ENCODE data around the gene RAB34.

Gene RAB34

GRCh38 chr17:28675490-28675889 lies 42.2 kb downstream of the RAB34 start:
- in situ Hi-C loops (cut with MboI; ENCODE audit: low pct_unique_long_range_greater_than_20kb, low sequenced_read_pairs, unreplicated experiment): no loop called here
- no peak for TF ChIP-seq CTCF (IDR thresholded peaks at IDR 0.05; ENCODE audit: extremely low read depth, insufficient read depth, missing control alignments)

GRCh38 chr17:28669918-28670317 lies 47.8 kb downstream of the RAB34 start:
- TF ChIP-seq CTCF (IDR thresholded peaks at IDR 0.05; ENCODE audit: extremely low read depth, insufficient read depth, missing control alignments): no peak
- DNase-seq (ENCODE audit: low spot score): no peak
- in situ Hi-C loops (cut with MboI; ENCODE audit: low pct_unique_long_range_greater_than_20kb, low sequenced_read_pairs, unreplicated experiment): no loop called here

More at GRCh38 chr17:28675490-28675889, 42.2 kb downstream of the RAB34 start:
- no peak for DNase-seq (ENCODE audit: low spot score)

- DNase-seq (ENCODE audit: low spot score): no peak
- TF ChIP-seq CTCF (IDR thresholded peaks at IDR 0.05; ENCODE audit: extremely low read depth, insufficient read depth, missing control alignments): no peak
- in situ Hi-C loops (cut with MboI; ENCODE audit: low pct_unique_long_range_greater_than_20kb, low sequenced_read_pairs, unreplicated experiment): no loop called here
These were observed 49.8 kb downstream of the RAB34 start for GRCh38 chr17:28667870-28668269.

- no peak for DNase-seq (ENCODE audit: low spot score)
- no peak for TF ChIP-seq CTCF (IDR thresholded peaks at IDR 0.05; ENCODE audit: extremely low read depth, insufficient read depth, missing control alignments)
- in situ Hi-C loops (cut with MboI; ENCODE audit: low pct_unique_long_range_greater_than_20kb, low sequenced_read_pairs, unreplicated experiment): no loop called here
These were observed 51.7 kb downstream of the RAB34 start for GRCh38 chr17:28665994-28666393.

Measured in GM13977 (cell line).